Neutrophil (primary cell): ENCODE measurements around the gene RPS23.

Experiments
- H3K27ac ChIP-seq: fragments of 200-600 bp; sonication (generic); 2 replicates; pipeline ENCODE4 v1.5.1; 2016; ENCODE audit warnings: mild to moderate bottlenecking, moderate library complexity
- H3K27me3 ChIP-seq: fragments of 200-600 bp; sonication (generic); 2 replicates; pipeline ENCODE4 v1.6.0; 2016; ENCODE audit warnings: mild to moderate bottlenecking
- H3K36me3 ChIP-seq: fragments of 200-600 bp; sonication (generic); 2 replicates; pipeline ENCODE4 v1.5.1; 2017
- H3K4me1 ChIP-seq, 2 experiments: fragments of 200-600 bp in 1 of 2; sonication (generic) in 1 of 2; 1 replicate in 1 of 2; 2 replicates in 1 of 2; pipeline versions ENCODE4 v1.5.1 to v1.6.1; 2013 to 2016; ENCODE audit warnings: low read depth in 1 of 2, low read length in 1 of 2, mild to moderate bottlenecking in 1 of 2, moderate library complexity in 1 of 2; ENCODE audit not compliant: control insufficient read depth in 1 of 2, insufficient read depth in 1 of 2
- H3K4me3 ChIP-seq, 2 experiments: fragments of 200-600 bp in 1 of 2; sonication (generic) in 1 of 2; 1 replicate in 1 of 2; 2 replicates in 1 of 2; pipeline ENCODE4 v1.5.1; 2013 to 2016; ENCODE audit warnings: low read depth in 1 of 2, low read length in 1 of 2, mild to moderate bottlenecking in 1 of 2, moderate library complexity in 1 of 2
- H3K9me3 ChIP-seq: fragments of 200-600 bp; sonication (generic); 2 replicates; pipeline ENCODE4 v1.5.1; 2016
- TF ChIP-seq, protein P1 (sequence below): fragments of 200-600 bp; sonication (generic); IDR thresholded peaks from 2 replicates; pipeline ENCODE4 v1.5.1; 2016; ENCODE audit warnings: antibody characterized with exemption

RPS23 gene

DNA sequence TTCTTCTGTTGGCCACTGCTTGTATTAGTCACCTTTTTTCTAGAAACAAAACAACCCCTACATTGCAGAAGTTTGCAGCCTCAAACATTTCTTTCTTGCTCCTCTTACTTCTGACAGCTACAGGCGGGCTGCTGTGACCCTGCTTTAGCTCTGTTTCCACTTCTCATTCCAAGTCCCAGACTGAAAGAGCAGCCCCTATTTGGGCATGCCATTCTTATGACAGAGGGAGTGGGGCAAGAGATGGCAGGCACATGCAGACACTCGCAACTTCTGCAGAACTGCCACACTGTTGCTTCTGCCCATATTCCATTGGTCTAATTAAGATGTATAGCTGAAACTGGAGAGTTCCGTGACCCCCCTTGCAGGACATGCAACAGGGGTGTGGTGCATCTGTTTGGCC lies 19.6 kb upstream of the RPS23 start:
- no peak overlapping the region for H3K27ac ChIP-seq
- no peaks in the 10 kb centered on the region for H3K27me3 ChIP-seq

DNA sequence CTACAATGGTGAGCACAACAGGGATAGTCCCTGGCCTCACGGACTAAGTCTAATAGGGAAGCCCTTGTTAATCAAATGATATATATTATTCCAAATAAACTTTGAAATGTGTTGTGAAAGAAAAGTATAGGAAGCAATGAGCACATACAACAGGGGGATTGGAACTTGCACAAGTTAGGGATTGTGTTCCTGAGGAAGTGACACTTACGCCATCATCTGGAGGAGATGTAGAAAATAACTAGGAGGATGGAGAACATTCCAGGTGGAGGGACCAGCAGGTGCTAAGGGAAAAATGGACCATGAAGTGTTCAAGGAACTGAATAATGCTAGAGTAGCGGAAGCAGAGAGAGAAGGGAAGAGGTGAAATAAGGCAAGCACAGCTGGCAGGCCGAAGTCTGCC lies 18.8 kb upstream of the RPS23 start:
- Histone ChIP-seq H3K4me3 (no peak overlapping the region), H3K27ac (no peak overlapping the region), H3K9me3 (no peaks in the 10 kb centered on the region), H3K27me3 (no peaks in the 10 kb centered on the region), H3K4me1 (peaks cover 0 to 16% of the 10 kb centered on the region in 2 experiments), H3K36me3 (no peaks in the 10 kb centered on the region)
- TF ChIP-seq, protein P1, sequence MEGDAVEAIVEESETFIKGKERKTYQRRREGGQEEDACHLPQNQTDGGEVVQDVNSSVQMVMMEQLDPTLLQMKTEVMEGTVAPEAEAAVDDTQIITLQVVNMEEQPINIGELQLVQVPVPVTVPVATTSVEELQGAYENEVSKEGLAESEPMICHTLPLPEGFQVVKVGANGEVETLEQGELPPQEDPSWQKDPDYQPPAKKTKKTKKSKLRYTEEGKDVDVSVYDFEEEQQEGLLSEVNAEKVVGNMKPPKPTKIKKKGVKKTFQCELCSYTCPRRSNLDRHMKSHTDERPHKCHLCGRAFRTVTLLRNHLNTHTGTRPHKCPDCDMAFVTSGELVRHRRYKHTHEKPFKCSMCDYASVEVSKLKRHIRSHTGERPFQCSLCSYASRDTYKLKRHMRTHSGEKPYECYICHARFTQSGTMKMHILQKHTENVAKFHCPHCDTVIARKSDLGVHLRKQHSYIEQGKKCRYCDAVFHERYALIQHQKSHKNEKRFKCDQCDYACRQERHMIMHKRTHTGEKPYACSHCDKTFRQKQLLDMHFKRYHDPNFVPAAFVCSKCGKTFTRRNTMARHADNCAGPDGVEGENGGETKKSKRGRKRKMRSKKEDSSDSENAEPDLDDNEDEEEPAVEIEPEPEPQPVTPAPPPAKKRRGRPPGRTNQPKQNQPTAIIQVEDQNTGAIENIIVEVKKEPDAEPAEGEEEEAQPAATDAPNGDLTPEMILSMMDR = no peak

More for the DNA sequence above, 19.6 kb upstream of the RPS23 start:
- no peaks in the 10 kb centered on the region for H3K9me3 ChIP-seq
- H3K4me1 ChIP-seq = peaks cover 0 to 16% of the 10 kb centered on the region in 2 experiments
- no peaks in the 10 kb centered on the region for H3K36me3 ChIP-seq
- TF ChIP-seq, protein P1 = no peak
- no peak overlapping the region for H3K4me3 ChIP-seq

DNA sequence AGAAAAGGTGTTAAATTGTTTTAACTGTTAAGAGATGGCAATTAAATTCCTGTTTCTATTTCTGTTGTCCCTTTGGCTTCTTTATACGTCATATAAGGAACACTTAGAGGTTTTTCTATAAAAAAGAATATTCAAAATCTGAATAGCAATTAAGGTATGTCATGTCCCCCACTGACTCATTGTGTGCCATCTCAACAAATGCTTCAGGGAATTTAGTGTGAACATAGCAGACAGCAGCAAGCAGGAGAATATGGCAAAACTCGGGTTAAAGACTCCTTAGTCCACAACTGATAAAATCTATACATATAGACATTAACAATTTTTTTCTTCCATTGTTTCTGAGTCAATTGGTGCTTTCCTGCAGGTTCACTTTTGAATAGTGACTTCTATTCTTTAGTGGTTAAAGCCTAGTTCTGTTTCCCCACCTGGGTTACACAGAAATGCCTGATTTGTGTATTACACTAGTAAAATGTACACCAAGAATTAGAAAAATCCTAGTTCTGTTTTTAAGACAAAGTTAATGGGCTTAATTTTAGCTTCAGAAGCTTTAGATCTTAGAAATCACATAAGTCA lies 17.9 kb upstream of the RPS23 start:
- Histone ChIP-seq H3K4me1 (peaks cover 0 to 16% of the 10 kb centered on the region in 2 experiments), H3K36me3 (no peaks in the 10 kb centered on the region), H3K9me3 (no peaks in the 10 kb centered on the region), H3K27ac (no peak overlapping the region), H3K4me3 (no peak overlapping the region), H3K27me3 (no peaks in the 10 kb centered on the region)
- TF ChIP-seq, protein P1 = no peak

DNA sequence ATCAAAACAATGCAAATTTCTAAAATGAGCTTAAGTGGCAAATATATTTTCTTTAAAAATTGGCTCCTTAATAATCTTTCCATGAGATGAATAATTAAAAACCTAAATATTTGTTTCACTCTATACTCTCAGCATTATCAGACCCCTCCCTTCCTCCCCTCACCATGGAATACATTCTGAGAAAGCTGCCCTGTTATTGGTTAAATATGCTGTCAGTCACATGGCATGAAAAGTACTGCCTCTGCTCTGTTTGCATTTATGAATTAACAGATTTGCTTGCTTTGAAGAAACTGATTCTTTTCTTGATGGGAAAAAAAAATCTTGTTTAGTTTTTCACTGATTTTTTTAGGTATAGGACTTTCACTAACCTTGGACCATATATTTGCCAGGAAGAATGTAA lies 17.0 kb upstream of the RPS23 start:
- peaks cover 0 to 16% of the 10 kb centered on the region in 2 experiments for H3K4me1 ChIP-seq
- no peaks in the 10 kb centered on the region for H3K9me3 ChIP-seq
- no peaks in the 10 kb centered on the region for H3K36me3 ChIP-seq
- no peak overlapping the region for H3K27ac ChIP-seq
- H3K4me3 ChIP-seq = no peak overlapping the region
- TF ChIP-seq, protein P1 = no peak
- H3K27me3 ChIP-seq = no peaks in the 10 kb centered on the region

DNA sequence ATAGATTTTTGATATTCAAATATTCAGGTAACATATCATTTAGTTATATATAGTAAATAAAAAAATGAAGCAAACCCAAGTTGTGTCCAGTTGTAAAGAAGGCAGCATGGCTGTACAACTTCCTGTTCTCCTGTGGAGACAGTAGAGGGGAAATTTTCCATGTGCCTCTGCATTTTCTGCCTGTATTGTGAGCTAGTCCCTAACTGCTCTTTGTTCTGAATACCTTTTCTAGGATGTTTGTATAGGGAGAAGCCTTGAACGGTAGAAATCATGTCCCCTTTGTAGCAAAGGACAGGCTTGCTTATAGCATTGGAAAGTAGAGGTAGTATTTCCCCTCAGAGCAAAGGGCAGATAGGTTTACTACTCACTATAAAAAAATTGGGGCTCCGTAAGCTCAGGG lies 13.3 kb upstream of the RPS23 start:
- Histone ChIP-seq H3K36me3 (no peaks in the 10 kb centered on the region), H3K4me1 (no peaks in the 10 kb centered on the region), H3K4me3 (no peak overlapping the region), H3K9me3 (no peaks in the 10 kb centered on the region), H3K27ac (no peak overlapping the region), H3K27me3 (no peaks in the 10 kb centered on the region)
- TF ChIP-seq, protein P1 = no peak

DNA sequence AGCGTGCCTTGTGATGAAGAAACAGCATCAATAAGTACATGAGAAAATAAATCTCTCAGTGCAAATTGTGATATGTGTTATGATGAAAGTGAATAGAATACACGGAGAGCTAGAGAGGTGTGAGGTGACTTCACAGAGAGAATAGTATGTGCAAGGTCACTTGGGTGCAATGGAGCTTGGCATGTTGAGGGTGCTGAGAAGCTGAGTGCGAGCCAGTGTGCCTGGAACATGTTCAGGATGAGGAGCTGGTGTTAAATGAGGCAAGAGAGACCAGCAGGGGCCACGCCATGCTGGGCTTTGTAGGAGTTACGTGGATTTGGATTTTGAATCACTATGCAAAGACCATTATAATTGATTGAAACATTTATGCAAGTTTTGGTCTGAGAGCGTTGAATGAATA lies 12.8 kb upstream of the RPS23 start:
- TF ChIP-seq, protein P1 = no peak
- no peak overlapping the region for H3K27ac ChIP-seq

More for the DNA sequence above, 12.8 kb upstream of the RPS23 start:
- H3K27me3 ChIP-seq = no peaks in the 10 kb centered on the region
- H3K4me1 ChIP-seq = no peaks in the 10 kb centered on the region
- no peaks in the 10 kb centered on the region for H3K9me3 ChIP-seq
- no peak overlapping the region for H3K4me3 ChIP-seq
- H3K36me3 ChIP-seq = no peaks in the 10 kb centered on the region
